WI38 (cell line): Measurements from ENCODE around the gene HCN1.

Experiments
- H3K4me3 ChIP-seq: 2 replicates; pipeline ENCODE4 v1.5.1; 2011; ENCODE audit warnings: low read depth, mild to moderate bottlenecking, control low read depth, low read length
- TF ChIP-seq, protein P1 (sequence below): IDR thresholded peaks from 2 replicates; pipeline ENCODE4 v1.5.1; 2012; ENCODE audit warnings: low read depth, mild to moderate bottlenecking, control low read depth, low read length

HCN1 gene

GRCh38 chr5:45696206-45696836 is at the start of gene HCN1:
Gene HCN1 (minus strand): TSS chr5:45696380.
- TF ChIP-seq, protein P1, sequence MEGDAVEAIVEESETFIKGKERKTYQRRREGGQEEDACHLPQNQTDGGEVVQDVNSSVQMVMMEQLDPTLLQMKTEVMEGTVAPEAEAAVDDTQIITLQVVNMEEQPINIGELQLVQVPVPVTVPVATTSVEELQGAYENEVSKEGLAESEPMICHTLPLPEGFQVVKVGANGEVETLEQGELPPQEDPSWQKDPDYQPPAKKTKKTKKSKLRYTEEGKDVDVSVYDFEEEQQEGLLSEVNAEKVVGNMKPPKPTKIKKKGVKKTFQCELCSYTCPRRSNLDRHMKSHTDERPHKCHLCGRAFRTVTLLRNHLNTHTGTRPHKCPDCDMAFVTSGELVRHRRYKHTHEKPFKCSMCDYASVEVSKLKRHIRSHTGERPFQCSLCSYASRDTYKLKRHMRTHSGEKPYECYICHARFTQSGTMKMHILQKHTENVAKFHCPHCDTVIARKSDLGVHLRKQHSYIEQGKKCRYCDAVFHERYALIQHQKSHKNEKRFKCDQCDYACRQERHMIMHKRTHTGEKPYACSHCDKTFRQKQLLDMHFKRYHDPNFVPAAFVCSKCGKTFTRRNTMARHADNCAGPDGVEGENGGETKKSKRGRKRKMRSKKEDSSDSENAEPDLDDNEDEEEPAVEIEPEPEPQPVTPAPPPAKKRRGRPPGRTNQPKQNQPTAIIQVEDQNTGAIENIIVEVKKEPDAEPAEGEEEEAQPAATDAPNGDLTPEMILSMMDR, result peak; percentile 36
- no peak within 1 kb of the TSS for H3K4me3 ChIP-seq

DNA sequence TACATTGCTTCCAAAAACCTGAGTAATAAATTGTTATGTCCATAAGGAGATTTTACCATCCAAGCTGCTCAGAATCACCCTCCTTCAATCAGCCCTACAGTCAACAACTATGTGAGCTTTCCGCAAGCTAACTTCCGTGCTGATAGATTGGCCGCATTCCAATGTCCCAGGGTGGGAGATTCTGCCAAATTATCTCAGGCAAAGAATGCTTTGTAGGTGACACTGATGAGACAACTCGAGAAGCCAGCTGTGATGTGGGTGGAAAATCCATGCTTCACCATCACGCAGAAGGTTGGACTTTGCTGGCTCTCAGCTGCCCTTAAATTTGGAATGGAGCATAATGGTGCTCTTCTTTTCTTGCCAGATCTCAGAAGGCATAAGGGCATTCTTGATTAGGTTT is 44.9 kb upstream of the HCN1 start:
- TF ChIP-seq, protein P1, result no peak
- no peak overlapping the region for H3K4me3 ChIP-seq

- no peak overlapping the region for H3K4me3 ChIP-seq
- TF ChIP-seq, protein P1, result no peak
Observed at GRCh38 chr5:45737153-45737552, 41.0 kb upstream of the HCN1 start.

DNA sequence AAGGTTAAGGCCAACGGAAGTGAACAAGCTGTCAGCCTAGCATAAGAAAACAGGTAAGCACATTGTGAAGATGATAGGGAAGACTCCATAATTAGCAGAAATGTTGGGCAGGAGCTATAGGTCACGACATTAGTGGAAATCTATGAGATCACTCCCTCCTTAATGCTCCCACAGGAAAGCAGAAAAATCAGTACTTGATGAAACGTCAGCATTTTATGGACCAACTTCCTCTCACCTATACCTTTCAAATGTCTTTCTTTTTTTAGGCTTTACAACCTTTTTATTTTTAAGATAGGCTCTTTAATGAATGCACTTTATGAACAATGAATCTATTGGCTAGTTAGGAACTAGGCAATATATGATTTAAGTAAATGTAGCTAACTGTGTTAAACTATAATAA is 29.4 kb upstream of the HCN1 start:
- TF ChIP-seq, protein P1, result no peak
- no peak overlapping the region for H3K4me3 ChIP-seq

- H3K4me3 ChIP-seq, result no peak overlapping the region
- TF ChIP-seq, protein P1, result no peak
Observed at GRCh38 chr5:45697201-45697600, 1.0 kb upstream of the HCN1 start.

- TF ChIP-seq, protein P1, result no peak
- no peak overlapping the region for H3K4me3 ChIP-seq
Observed at GRCh38 chr5:45695804-45696156, 400 bp downstream of the HCN1 start.

- no peak overlapping the region for H3K4me3 ChIP-seq
- TF ChIP-seq, protein P1, result no peak
Observed at GRCh38 chr5:45694971-45695803, 993 bp downstream of the HCN1 start.
